ENCODE data around the gene PLSCR2. TPM values are rescaled to one million over a fixed set of nuclear protein-coding genes. Genes with fewer than 3 reads are reported as not detected.

The PLSCR2 gene
- total RNA-seq, 1 donor from 2014 or later = 0.31 TPM

DNA sequence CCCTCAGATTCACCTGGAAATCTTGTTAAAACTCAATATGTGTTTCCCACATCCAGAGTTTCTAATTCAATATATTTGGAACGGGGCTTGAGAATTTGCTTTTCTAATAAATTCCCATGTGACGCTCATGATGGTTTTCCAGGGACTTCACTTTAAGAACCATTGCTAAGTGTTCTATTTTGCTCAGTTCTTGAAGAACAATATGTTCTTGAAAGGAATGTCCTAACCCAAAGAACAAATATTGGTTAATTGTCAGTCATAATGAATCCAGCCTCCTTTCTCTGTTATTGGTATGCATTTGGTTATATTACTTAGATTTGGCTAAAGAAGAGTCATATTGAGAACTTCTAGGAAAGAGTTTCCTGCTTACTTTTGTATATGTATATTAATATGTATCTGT is 4.4 kb upstream of the PLSCR2 start:
- Mint-ChIP-seq H3K36me3 (no peaks in the 10 kb centered on the region), H3K9me3 (no peaks in the 10 kb centered on the region), H3K27ac (no peak overlapping the region), H3K4me3 (no peak overlapping the region), H3K4me1 (peaks cover under 1% of the 10 kb centered on the region), H3K27me3 (ENCODE audit: low read depth) (no peaks in the 10 kb centered on the region)
- TF ChIP-seq, protein P1, sequence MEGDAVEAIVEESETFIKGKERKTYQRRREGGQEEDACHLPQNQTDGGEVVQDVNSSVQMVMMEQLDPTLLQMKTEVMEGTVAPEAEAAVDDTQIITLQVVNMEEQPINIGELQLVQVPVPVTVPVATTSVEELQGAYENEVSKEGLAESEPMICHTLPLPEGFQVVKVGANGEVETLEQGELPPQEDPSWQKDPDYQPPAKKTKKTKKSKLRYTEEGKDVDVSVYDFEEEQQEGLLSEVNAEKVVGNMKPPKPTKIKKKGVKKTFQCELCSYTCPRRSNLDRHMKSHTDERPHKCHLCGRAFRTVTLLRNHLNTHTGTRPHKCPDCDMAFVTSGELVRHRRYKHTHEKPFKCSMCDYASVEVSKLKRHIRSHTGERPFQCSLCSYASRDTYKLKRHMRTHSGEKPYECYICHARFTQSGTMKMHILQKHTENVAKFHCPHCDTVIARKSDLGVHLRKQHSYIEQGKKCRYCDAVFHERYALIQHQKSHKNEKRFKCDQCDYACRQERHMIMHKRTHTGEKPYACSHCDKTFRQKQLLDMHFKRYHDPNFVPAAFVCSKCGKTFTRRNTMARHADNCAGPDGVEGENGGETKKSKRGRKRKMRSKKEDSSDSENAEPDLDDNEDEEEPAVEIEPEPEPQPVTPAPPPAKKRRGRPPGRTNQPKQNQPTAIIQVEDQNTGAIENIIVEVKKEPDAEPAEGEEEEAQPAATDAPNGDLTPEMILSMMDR (IDR thresholded peaks at IDR 0.05; ENCODE audit: unreplicated experiment) = no peak
- DNase-seq (ENCODE audit: low spot score in 2 of 2, unreplicated experiment in 2 of 2) = no peak

DNA sequence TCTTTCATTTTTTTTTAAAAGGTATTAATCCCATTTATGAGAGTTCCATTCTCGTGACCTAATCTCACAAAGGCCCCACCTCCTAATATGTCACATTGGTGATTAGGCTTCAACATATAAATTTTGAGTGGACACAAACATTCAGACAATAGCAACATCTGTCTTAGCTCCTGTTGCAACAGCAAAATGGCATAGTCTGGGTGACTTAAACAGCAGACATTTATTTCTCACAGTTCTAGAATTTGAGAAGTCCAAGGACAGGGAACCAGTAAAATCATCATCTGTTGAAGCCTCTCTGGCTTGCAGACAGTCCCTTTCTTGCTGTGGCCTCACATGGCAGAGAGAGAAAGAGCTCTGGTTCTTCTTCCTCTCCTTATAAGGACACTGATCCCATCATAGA is 3.2 kb upstream of the PLSCR2 start:
- no peak for DNase-seq (ENCODE audit: low spot score in 2 of 2, unreplicated experiment in 2 of 2)
- TF ChIP-seq, protein P1 (IDR thresholded peaks at IDR 0.05; ENCODE audit: unreplicated experiment) = no peak
- no peaks in the 10 kb centered on the region for H3K9me3 Mint-ChIP-seq
- no peaks in the 10 kb centered on the region for H3K27me3 Mint-ChIP-seq (ENCODE audit: low read depth)
- H3K4me1 Mint-ChIP-seq = peaks cover 4% of the 10 kb centered on the region
- H3K4me3 Mint-ChIP-seq = no peak overlapping the region
- no peak overlapping the region for H3K27ac Mint-ChIP-seq
- no peaks in the 10 kb centered on the region for H3K36me3 Mint-ChIP-seq

DNA sequence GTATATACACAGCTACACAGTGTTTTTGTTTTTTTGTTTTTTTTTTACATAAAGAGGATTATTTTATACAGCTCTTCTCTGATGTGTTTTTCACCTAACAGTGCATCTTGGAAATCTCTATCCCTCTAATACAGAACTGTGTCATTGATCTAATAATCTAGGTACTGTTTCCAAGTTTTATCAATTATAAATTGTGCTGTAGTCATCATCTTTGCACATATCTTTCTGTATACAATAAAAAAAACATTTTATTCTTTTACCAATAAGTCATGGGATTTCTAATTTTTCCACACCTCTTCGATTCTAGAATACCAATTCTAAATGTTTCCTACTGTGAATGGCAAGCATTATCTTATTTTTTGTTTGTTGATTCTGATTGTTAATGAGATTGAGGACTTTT is 1.7 kb upstream of the PLSCR2 start:
- Mint-ChIP-seq H3K4me1 (peaks cover 7% of the 10 kb centered on the region), H3K9me3 (no peaks in the 10 kb centered on the region), H3K27me3 (ENCODE audit: low read depth) (no peaks in the 10 kb centered on the region), H3K27ac (no peak overlapping the region), H3K4me3 (no peak overlapping the region), H3K36me3 (no peaks in the 10 kb centered on the region)
- no peak for DNase-seq (ENCODE audit: low spot score in 2 of 2, unreplicated experiment in 2 of 2)
- TF ChIP-seq, protein P1 (IDR thresholded peaks at IDR 0.05; ENCODE audit: unreplicated experiment) = no peak

DNA sequence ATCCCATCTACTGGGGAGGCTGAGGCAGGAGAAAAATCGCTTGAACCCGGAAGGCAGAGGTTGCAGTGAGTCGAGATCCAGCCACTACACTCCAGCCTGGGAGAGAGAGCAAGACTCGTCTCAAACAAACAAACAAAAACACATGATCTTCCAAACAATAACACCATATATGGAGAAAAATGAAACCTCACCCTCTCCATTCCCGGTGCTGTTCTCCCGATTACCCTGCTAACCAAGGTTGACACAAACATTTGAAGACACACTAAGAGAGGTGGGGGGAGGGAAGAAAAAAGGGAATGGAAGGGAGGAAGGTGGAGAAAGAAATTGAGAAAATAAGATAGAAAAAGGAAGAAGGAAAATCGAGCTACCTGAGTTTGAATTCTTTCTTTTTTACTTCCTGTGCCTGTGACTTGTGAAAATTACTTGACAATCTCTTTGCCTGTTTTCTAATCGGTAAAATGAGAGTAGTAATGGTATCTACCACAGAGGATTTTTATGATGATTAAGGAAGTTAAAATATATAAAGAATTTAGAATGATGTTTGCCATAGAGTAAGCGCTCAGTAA is 1.1 kb upstream of the PLSCR2 start:
- DNase-seq (ENCODE audit: low spot score in 2 of 2, unreplicated experiment in 2 of 2) = no peak
- H3K9me3 Mint-ChIP-seq = no peaks in the 10 kb centered on the region
- H3K27ac Mint-ChIP-seq = no peak overlapping the region
- no peaks in the 10 kb centered on the region for H3K36me3 Mint-ChIP-seq
- H3K4me1 Mint-ChIP-seq = peaks cover 7% of the 10 kb centered on the region
- no peak overlapping the region for H3K4me3 Mint-ChIP-seq
- H3K27me3 Mint-ChIP-seq (ENCODE audit: low read depth) = no peaks in the 10 kb centered on the region
- TF ChIP-seq, protein P1 (IDR thresholded peaks at IDR 0.05; ENCODE audit: unreplicated experiment) = no peak

DNA sequence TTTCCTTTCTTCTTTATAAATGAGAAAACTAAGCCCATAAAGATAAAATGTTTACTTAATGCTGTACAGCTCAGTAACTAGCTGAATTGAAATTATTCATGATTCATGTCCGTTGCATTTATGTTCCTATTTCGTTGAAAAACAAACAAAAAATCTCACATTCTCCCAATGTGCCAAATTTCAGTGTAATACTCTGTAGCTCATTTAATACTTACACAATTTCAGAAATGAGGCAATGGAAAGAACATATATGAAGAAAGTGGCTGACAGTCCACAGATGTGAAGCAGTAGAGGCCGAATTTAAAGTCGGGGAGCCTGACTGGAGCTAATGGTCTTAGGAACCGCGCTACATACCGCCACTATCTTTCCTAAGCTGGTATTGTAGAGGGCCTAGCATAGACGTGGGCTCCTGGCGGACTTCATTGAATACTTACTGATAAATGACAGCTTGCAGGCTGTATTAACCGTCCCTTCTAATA is 651 bp downstream of the PLSCR2 start:
- TF ChIP-seq, protein P1 (IDR thresholded peaks at IDR 0.05; ENCODE audit: unreplicated experiment) = no peak
- Mint-ChIP-seq H3K4me1 (peaks cover 7% of the 10 kb centered on the region), H3K27ac (no peak overlapping the region), H3K4me3 (no peak overlapping the region), H3K36me3 (no peaks in the 10 kb centered on the region), H3K9me3 (no peaks in the 10 kb centered on the region), H3K27me3 (ENCODE audit: low read depth) (no peaks in the 10 kb centered on the region)
- no peak for DNase-seq (ENCODE audit: low spot score in 2 of 2, unreplicated experiment in 2 of 2)

DNA sequence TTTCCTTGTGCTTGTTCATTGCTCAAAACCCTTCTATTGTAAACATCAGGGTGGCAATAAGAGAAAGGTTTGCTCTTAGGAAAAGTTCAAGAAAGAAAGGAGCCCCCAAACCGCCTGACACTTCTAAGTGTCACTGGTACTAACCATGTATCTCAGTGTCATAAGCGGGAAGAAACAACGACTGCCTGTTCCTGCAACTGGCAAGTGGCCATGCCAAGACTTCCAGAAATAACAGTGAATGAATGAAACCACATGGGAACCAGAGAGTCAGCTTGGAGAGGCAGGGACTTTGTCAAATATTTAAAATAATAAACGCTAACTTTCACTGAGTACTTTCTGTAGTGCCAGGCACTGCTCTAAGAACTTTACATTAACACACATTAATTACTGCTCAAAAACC is 1.1 kb downstream of the PLSCR2 start:
- Mint-ChIP-seq H3K36me3 (no peaks in the 10 kb centered on the region), H3K4me3 (no peak overlapping the region), H3K27ac (no peak overlapping the region), H3K9me3 (no peaks in the 10 kb centered on the region), H3K27me3 (ENCODE audit: low read depth) (no peaks in the 10 kb centered on the region), H3K4me1 (peaks cover 7% of the 10 kb centered on the region)
- no peak for DNase-seq (ENCODE audit: low spot score in 2 of 2, unreplicated experiment in 2 of 2)
- TF ChIP-seq, protein P1 (IDR thresholded peaks at IDR 0.05; ENCODE audit: unreplicated experiment) = no peak

Data from mesothelial cell of epicardium (in vitro differentiated cells).